GM12874 (cell line): ENCODE data around the gene CUZD1.

Experiments used
- TF ChIP-seq, protein P1 (sequence below): IDR thresholded peaks from 2 replicates; pipeline ENCODE4 v1.5.1; 2011; ENCODE audit warnings: low read depth, mild to moderate bottlenecking, control low read depth, low read length, moderate library complexity; ENCODE audit not compliant: insufficient read depth

The CUZD1 gene

DNA sequence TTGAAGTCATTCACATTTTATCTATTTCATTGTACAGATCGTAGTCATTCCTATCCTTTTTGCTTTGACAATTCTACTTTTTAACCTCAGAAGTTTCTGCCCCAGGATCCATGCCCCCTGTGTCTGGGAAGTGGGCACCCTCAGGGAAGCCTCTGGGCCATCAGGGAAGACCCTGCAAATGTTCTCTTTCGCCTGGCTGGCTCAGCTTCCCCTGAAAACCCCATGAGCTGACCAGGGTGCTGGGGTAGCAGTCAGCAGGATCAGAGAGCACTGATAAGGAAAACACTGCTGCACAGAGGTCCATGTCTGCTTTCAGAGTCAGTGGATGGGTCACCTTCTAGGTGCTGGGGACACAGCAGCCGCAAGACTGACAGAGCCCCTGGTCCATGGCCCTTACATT lies 23.8 kb downstream of the CUZD1 start:
- TF ChIP-seq, protein P1, sequence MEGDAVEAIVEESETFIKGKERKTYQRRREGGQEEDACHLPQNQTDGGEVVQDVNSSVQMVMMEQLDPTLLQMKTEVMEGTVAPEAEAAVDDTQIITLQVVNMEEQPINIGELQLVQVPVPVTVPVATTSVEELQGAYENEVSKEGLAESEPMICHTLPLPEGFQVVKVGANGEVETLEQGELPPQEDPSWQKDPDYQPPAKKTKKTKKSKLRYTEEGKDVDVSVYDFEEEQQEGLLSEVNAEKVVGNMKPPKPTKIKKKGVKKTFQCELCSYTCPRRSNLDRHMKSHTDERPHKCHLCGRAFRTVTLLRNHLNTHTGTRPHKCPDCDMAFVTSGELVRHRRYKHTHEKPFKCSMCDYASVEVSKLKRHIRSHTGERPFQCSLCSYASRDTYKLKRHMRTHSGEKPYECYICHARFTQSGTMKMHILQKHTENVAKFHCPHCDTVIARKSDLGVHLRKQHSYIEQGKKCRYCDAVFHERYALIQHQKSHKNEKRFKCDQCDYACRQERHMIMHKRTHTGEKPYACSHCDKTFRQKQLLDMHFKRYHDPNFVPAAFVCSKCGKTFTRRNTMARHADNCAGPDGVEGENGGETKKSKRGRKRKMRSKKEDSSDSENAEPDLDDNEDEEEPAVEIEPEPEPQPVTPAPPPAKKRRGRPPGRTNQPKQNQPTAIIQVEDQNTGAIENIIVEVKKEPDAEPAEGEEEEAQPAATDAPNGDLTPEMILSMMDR: no peak

DNA sequence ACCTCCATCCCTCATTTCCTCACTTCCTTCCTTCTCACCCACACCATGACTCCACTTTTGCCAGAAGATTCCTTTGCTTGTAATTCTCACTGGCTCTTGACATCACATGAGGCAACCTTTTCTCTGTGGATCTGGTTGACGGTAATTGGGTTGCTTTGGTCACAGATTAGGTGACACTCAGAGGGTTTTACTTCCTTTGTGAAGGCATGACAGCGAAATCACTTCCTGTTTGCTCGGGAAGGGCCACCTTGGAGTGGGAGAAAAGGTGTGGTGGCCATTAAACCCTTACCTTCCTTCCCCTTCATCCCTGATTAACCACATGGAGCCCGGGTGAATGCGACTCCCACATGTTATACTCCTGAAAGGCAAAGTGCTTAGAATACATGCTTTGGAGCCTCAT lies 30.2 kb downstream of the CUZD1 start:
- TF ChIP-seq, protein P1: no peak

DNA sequence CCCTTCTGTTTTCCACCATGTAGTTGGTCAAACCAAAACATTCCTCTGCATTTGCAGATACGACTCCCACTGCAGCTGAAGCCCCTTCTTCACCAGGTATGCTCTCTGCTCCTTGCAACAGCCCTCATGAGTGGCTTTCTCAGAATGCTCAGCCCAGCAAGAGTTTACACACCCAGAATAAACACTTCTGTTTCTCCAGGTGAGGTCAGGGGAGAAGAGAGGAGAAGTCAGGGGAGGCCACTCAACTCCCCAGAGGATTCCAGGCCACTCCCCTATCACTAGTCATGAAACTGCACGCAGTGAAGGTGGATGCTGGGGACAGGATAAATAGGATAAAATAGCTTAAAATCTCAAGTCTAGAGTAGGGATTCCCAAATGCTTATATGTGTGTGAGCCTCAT lies 31.2 kb downstream of the CUZD1 start:
- TF ChIP-seq, protein P1: no peak

DNA sequence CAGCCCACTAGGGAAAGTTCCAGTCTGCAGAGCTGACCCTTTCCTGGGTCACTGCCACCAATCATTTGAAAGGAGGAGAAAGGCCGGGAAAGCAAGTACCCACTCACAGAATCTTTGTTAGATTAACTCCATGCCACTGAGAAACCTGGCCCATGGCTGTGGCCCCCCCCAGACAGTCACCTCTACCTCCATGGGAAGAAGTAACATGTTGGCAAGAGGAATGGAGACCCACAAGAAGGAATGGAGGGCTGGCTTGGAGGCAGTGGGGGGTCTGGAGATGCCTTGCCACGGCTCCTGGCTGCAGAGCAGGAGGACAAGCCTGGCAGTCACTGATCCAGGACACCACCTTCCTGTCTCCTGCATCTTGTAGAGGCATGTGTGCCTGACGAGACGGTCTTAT lies 32.9 kb downstream of the CUZD1 start:
- TF ChIP-seq, protein P1: no peak

DNA sequence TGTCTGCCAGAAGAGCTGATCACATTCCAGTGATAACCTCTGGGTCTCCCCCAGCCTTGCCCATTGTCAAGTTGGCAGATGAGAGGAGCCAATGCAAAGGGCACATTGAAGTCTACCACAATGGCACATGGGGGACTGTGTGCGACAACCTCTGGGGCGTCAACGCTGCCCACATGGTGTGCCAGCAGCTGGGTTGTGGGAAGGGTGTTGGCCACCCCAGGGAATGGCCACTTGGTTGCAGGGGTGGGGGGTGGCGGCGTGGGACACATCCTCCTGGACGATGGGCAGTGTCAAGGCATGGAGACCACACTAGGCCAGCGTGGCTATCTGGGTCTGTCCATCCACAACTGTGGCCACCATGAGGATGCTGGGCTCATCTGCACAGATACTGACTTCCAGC lies 43.4 kb downstream of the CUZD1 start:
- TF ChIP-seq, protein P1: no peak

DNA sequence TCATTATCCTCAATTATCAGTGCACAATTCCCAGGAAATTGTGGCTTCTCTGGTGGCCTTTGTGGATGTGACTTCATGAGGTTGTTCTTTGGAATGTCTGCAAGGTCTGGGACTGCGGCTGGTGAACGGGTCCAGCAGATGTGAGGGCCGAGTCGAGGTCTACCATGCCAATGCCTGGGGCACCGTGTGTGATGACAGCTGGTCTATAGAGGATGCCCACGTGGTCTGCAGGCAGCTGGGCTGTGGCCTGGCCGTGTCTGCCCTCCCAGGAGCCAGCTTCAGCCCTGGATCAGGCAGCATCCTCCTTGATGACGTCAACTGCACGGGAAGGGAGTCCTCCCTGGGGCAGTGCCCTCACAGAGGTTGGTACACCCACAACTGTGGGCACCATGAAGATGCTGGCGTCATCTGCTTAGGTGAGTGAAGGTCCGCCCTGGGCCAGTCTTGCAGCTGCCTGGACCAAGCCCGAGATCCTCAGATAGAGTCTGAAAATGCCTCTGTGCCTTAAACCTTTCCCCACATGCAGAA lies 46.9 kb downstream of the CUZD1 start:
- TF ChIP-seq, protein P1: no peak

DNA sequence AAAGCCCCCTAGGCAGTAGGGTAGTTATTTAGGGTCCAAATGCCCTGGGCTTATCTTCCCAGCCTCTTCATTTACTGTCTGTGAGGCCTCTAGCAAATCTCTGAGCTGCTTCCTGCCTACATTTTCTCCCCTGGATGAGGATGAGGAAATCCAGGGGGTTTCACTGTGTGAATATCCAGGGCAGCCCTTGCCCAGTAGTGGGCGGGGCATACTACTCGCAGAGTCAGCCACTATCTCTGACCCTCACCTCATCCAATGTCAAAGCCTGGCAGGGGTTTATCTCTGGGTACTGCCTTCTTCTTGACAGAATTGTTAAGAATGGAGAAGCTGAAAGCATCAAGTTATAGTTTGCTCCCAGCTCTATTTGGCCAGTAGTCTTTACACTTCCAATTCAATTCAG lies 48.9 kb downstream of the CUZD1 start:
- TF ChIP-seq, protein P1: no peak

DNA sequence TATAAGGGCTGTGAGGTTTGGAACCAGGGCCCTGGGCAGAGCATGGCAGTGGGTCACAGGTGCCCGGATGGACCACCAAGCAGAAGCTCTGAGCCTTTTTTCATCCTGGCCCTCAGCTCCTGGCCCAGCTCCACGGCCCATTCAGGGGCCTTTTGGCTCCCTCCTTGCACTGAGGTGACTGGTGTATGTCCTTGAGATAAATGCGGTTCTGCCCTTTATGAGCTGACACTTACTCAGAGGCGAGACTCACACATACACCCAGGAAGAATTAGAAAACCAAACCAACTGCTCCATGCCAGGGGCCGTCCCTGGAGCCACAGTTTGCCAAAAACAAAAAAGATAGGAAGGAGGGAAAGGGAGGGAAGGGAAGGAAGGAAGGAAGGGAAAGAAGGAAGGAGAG lies 49.7 kb downstream of the CUZD1 start:
- TF ChIP-seq, protein P1: no peak
